ENCODE measurements around the gene CCDC179. TPM values are rescaled to one million over a fixed set of nuclear protein-coding genes. Genes with fewer than 3 reads are reported as not detected.

Gene CCDC179
- total RNA-seq, 1 experiment from 2014 or later: not detected

DNA sequence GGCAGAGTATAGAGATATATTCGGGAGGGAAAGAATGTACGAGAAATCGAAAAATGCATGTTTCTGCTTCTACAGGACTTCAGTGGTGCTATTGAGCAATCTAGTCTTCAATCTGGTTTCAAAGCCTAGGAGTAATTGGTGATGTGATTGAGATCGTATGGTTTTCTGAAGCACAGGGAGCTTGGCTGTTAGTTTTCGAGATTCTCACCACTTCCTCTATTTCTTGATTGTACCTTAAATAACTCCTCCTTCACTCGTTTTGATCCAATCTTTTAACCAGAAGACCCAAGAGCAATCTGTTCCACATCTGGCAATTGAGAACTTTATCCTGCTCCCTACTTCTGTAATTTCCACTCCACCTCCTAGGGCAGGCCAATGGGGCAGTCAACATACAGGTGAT is 518 bp downstream of the CCDC179 start:
- TF ChIP-seq, protein P1, sequence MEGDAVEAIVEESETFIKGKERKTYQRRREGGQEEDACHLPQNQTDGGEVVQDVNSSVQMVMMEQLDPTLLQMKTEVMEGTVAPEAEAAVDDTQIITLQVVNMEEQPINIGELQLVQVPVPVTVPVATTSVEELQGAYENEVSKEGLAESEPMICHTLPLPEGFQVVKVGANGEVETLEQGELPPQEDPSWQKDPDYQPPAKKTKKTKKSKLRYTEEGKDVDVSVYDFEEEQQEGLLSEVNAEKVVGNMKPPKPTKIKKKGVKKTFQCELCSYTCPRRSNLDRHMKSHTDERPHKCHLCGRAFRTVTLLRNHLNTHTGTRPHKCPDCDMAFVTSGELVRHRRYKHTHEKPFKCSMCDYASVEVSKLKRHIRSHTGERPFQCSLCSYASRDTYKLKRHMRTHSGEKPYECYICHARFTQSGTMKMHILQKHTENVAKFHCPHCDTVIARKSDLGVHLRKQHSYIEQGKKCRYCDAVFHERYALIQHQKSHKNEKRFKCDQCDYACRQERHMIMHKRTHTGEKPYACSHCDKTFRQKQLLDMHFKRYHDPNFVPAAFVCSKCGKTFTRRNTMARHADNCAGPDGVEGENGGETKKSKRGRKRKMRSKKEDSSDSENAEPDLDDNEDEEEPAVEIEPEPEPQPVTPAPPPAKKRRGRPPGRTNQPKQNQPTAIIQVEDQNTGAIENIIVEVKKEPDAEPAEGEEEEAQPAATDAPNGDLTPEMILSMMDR (IDR thresholded peaks at IDR 0.05; ENCODE audit: unreplicated experiment): no peak
- intact Hi-C loops (cut with micrococcal nuclease; ENCODE audit: unreplicated experiment): no loop called here
- Mint-ChIP-seq H3K27ac (ENCODE audit: unreplicated experiment) (no peak overlapping the region), H3K9me3 (ENCODE audit: low read depth, unreplicated experiment) (peaks cover 3% of the 10 kb centered on the region), H3K27me3 (ENCODE audit: unreplicated experiment) (no peaks in the 10 kb centered on the region), H3K4me3 (ENCODE audit: low read depth, unreplicated experiment) (no peak overlapping the region), H3K36me3 (ENCODE audit: insufficient read depth, unreplicated experiment) (no peaks in the 10 kb centered on the region), H3K4me1 (ENCODE audit: low read depth, unreplicated experiment) (no peaks in the 10 kb centered on the region)
- no peak for DNase-seq
- CTCF ChIA-PET: no interaction called here
- no TSS peak for BruUV-seq (replicated peaks)

DNA sequence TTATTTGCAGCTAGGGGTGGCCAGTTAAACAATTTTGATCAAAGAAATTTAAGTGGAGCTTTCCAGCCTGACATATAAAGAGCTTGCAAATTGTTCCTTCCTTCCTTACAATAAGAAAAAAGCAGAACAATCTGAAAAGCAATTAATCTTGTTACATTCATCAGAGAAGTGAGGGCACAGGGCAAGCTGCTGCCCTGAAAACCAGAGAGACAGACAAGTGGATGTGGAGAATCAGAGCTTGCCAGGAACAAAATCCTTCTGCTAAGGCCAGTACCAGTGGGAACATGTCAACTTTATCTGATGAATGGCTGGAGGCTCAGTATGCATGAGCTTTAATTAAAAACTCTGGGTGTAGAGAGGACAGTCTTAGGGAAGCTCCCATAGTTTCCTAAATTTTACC is 8.8 kb downstream of the CCDC179 start:
- intact Hi-C loops (cut with micrococcal nuclease; ENCODE audit: unreplicated experiment): no loop called here
- Mint-ChIP-seq H3K4me3 (ENCODE audit: low read depth, unreplicated experiment) (no peak overlapping the region), H3K9me3 (ENCODE audit: low read depth, unreplicated experiment) (no peaks in the 10 kb centered on the region), H3K27ac (ENCODE audit: unreplicated experiment) (no peak overlapping the region), H3K36me3 (ENCODE audit: insufficient read depth, unreplicated experiment) (no peaks in the 10 kb centered on the region), H3K4me1 (ENCODE audit: low read depth, unreplicated experiment) (no peaks in the 10 kb centered on the region), H3K27me3 (ENCODE audit: unreplicated experiment) (no peaks in the 10 kb centered on the region)
- CTCF ChIA-PET: no interaction called here
- no TSS peak for BruUV-seq (replicated peaks)
- DNase-seq: no peak
- TF ChIP-seq, protein P1 (IDR thresholded peaks at IDR 0.05; ENCODE audit: unreplicated experiment): no peak

DNA sequence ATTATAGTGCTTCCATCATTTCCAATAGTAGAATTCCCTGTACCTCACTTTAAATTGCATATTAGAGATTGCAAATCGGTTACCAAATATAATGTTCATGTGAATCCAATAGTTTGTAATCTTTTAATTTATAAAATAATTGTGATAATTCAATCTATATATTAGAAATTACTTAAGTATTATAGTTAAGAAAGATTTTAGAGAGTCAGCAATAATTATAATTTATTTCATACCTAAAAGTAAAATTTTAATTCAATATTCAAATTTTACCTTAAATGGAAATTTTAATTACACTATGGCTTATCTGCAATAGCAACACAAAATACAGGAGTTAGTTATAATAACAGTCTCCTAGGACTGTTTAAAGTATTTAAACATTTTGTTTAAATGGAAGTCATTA is 13.5 kb downstream of the CCDC179 start:
- H3K27ac Mint-ChIP-seq (ENCODE audit: unreplicated experiment): no peak overlapping the region
- CTCF ChIA-PET: no interaction called here
- intact Hi-C loops (cut with micrococcal nuclease; ENCODE audit: unreplicated experiment): no loop called here
- peaks cover 7% of the 10 kb centered on the region for H3K9me3 Mint-ChIP-seq (ENCODE audit: low read depth, unreplicated experiment)
- no peak overlapping the region for H3K4me3 Mint-ChIP-seq (ENCODE audit: low read depth, unreplicated experiment)
- no peak for DNase-seq
- no peaks in the 10 kb centered on the region for H3K36me3 Mint-ChIP-seq (ENCODE audit: insufficient read depth, unreplicated experiment)
- BruUV-seq (replicated peaks): no TSS peak
- no peaks in the 10 kb centered on the region for H3K27me3 Mint-ChIP-seq (ENCODE audit: unreplicated experiment)
- TF ChIP-seq, protein P1 (IDR thresholded peaks at IDR 0.05; ENCODE audit: unreplicated experiment): no peak
- no peaks in the 10 kb centered on the region for H3K4me1 Mint-ChIP-seq (ENCODE audit: low read depth, unreplicated experiment)

DNA sequence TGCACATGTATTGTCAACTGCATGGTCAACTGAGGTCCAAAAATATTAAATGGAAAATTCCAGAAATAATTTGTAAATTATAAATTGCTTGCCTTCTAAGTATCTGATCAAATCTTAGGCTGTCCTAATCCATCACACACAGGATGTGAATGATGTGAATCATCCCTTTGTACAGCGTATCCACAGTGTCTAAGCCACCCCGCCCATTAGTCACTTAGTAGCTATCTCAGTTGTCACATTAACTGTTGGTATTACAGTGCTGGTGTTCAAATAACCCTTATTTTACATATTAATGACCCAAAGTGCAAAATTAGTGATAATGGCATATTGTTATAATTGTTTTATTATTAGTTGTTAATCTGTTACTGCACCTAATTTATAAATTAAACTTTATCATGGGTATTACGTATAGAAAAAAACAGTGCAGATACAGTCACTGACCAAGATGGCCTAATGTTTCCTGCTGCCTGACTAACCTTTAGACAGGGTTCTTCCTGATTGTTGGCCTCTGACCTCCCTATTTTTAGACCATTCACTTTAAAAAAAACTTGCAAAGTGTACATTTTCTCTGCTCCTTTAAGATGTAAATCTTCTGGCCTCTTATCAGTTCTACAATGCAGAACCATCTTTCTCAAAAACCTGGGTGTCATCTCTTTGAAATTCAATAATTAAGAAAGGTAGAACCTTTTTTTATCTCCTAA is 27.8 kb downstream of the CCDC179 start:
- peaks cover 13% of the 10 kb centered on the region for H3K36me3 Mint-ChIP-seq (ENCODE audit: insufficient read depth, unreplicated experiment)
- no peak for DNase-seq
- no peak overlapping the region for H3K4me3 Mint-ChIP-seq (ENCODE audit: low read depth, unreplicated experiment)
- intact Hi-C loops (cut with micrococcal nuclease; ENCODE audit: unreplicated experiment): no loop called here
- peaks cover 12% of the 10 kb centered on the region for H3K4me1 Mint-ChIP-seq (ENCODE audit: low read depth, unreplicated experiment)
- H3K27ac Mint-ChIP-seq (ENCODE audit: unreplicated experiment): no peak overlapping the region
- CTCF ChIA-PET: no interaction called here
- BruUV-seq (replicated peaks): no TSS peak
- no peaks in the 10 kb centered on the region for H3K27me3 Mint-ChIP-seq (ENCODE audit: unreplicated experiment)
- H3K9me3 Mint-ChIP-seq (ENCODE audit: low read depth, unreplicated experiment): no peaks in the 10 kb centered on the region
- TF ChIP-seq, protein P1 (IDR thresholded peaks at IDR 0.05; ENCODE audit: unreplicated experiment): no peak
